NOMO-1 treated with dmso at 0.1 percent for 144 hours (cell line): Measurements from ENCODE around the gene PBX4.
"Not testable (repeated sequence)": the region's sequence is repeated elsewhere in the genome, so short reads cannot be mapped to it uniquely, and the experiment has no call there.

Experiments used
- DNase-seq: peaks from one replicate; lab custom pipeline; 2025; ENCODE audit not compliant: unreplicated experiment; lab: John Stamatoyannopoulos, UW

The PBX4 gene, protein sequence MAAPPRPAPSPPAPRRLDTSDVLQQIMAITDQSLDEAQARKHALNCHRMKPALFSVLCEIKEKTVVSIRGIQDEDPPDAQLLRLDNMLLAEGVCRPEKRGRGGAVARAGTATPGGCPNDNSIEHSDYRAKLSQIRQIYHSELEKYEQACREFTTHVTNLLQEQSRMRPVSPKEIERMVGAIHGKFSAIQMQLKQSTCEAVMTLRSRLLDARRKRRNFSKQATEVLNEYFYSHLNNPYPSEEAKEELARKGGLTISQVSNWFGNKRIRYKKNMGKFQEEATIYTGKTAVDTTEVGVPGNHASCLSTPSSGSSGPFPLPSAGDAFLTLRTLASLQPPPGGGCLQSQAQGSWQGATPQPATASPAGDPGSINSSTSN

DNA sequence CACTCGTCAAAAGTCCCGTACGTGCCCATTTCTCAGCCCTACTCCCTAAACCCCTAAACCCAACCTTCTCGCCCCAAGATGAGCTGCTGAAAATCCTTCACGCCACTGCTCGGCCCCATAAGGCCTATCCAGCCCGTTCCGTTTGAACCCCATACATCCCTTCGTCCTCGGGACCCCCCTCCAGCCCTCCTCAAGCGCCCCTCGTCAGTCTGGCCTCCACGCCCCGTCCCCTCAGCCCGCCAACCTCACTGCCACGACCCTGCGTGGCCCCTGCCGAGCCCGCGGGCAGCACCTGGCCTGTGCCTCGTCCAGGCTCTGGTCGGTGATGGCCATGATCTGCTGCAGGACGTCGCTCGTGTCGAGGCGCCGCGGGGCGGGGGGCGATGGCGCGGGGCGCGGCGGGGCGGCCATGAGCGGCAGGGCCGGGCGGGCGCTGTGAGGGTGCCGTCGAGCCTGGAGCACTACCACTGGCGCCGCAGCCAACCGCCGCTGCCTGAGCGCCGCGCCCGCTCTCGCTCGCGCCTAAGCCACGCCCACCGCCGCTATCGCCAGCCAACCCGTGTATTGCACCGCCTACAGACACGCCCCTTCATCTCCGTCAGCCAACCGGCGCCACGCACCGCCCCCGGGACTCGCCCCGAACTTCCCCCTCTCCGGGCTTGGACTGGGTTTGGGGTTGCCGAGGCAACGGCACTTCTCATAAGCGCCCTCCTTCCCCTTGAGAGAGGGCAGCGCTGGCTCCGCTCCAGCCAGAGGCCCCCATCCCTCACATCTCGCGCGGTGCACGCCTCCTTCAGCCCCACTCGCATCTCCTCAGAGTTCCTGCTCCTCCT, at the start of gene PBX4:
Gene PBX4 (minus strand): TSS at position 469 of the 833 bp plus-strand sequence. CDS start 58 bp downstream, at position 411.
- DNase-seq: peak; percentile 99

DNA sequence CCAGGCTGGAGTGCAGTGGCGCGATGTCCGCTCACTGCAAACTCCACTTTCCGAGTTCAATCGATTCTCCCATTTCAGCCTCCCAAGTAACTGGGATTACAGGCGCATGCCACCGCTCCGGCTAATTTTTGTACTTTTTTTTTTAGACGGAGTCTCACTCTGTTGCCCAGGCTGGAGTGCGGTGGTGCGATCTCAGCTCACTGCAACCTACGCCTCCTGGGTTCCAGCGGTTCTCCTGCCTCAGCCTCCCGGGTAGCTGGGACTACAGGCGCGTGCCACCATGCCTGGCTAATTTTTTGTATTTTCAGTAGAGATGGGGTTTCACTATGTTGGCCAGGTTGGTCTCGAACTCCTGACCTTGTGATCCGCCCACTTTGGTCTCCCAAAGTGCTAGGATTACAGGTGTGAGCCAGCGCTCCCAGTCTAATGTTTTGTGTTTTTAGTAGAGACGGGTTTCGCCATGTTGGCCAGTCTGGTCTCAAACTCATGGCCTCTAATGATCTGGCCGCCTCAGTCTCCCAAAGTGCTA, 47.0 kb upstream of the PBX4 start:
- not testable (repeated sequence) for DNase-seq

DNA sequence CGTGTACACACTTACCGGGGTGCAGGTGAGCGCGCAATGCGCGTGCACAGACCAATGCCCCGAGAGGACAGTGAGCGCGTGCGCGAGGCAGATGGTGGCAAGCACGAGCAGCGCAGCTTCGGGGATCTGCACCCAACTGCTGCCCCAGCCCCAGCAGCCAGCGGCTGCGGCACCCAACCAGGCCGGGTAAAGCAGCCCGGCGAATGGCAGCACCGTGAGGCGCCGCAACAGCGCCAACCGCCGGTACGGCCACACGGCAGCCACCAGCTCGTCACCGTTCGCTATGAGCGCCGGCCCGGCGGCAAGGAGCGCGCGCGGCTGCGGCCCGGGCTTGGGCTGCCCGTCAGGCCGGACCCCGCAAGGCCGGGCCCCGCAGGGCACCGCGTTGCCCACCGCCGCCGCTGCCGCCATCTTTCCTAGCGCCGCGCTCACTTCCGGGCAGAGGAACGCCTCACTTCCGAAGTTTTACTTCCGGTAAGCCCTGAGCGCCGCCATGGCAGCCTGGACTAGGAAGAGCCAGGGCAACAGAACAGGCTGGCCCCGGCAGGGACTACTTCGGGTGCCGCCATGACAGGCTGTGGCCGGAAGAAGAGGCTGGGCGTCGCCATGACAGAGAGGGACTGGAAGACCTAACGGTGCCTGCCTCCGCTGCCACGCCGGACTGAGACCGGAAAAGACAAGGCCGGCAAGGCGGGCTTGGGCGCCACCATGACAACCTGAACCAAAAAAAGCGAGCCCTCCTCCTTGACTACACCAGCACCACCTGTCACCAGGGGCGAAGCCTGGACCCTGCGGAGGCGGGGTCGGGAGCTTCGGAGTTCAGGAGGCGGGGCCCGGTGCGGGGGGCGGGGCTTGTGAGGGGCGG, 45.0 kb upstream of the PBX4 start, which contains the start of gene ATP13A1:
Gene ATP13A1 (minus strand): TSS at position 421 of the 865 bp plus-strand sequence. CDS start 10 bp downstream, at position 411.
- DNase-seq: peak; percentile 96

DNA sequence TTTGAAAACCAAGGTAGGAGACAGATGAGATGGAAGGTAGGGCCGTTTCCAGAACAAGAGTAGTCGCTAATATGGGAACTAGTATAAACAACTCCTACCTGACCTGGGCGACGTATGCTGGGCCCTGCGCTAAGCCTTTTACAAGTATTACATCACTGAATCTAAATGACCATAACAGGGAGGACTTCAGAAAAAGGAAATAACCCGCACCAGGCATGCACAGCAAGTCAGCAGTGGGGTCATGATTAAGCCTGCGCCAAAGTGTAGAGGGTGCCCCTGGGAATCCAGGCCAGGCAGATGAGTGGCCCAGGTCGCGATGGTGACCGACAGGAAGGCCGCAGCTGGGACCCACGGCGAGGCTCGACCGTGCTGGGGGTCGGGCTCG, 44.4 kb upstream of the PBX4 start:
- peak; percentile 23 for DNase-seq

DNA sequence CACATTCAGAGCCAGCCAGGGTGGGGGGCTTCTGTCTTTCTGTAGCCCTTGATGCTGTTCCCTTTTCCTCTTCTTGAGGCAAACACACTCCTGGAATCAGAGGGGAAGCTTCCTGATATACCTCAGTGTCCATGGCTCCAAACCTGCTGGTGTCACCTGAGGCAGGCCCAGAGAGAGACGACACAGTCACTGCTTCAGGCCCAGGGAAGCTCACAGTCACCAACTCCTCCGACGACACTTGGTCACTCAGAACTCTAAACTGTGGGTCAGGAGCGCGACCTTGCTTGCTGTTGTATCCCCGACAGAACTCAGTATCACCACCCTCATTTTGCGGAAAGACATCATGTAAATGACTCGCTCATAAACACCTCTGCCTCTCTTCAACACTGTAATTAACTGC, 43.9 kb upstream of the PBX4 start:
- DNase-seq: no peak

DNA sequence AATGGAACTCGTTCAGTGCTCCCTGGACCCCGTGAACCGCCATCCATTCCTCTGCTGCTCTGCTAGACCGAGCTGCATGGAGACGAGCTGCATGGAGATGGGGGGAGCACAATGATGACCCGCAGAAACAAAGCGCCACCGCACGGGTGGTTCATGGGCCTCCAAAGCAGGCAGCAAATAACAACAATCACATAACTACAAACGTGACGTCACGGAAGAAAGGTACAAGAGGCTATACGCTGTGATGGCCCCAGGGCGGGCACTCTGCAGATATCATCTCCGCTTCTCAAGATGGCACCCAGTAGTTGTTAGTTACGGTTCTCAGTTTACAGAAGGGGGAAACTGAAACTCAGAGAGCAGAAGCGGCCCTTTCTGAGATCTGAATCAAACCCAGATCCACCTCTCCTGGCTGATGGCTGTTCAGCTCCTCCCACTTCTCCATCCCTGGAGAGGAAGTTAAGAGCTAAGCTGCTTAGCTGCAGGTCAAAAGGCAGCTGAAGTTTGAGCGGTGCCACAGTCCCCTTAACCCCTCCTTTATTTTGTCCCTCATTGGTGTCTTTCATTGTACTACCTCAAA, 43.3 kb upstream of the PBX4 start:
- DNase-seq: peak; percentile 88

DNA sequence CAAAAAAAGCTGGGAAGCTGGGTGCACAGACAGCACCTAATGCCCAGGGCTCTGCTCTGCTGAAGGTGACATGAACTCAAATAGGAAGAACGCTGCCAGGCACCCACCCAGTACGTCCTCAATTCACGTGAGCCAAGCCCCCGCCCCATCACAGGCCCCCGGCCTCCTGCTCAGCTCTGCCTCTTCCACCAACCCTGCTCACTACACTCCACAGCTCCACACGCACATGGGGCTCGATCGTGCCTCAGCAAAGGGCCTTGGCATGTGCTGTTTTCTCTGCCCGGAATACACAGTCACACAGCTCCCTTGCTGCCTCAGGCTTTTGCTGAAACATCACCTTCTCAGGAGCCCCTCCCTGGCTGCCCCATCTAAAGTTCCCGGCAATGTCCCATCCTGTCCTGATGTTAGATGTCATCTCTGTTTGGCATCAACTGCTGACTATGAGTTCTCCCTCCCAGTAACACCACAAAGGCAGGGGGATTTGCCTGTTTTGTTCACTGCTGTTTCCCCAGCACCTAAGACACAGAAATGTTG, 42.7 kb upstream of the PBX4 start:
- no peak for DNase-seq

DNA sequence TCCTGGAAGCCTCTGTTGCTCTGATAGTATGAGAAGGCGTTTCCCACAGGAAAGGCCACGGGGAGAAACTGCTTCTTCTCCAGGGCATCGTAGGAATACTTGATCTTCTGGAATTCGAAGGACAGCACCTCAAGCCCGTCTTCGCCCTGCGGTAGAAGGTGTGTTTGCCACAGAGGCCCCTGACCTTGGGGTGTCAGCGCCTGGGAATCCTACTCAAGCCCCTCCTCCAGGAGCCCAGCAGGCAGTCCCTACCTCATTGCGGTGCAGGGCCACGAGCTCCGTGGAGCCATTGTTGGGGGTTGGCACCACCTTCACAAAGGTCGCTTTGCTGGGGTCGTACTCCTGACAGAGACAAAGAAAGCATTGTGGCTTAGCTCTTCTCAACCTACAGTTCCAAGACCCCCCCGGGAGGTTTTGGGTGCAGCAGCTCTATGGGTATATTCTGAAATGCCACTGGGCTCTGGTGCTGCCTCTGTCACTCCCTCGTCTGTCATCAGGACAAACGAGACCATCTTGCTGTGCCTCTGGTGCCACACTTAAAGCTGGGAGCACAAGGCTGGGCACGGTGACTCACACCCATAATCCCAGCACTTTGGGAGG, 41.3 kb upstream of the PBX4 start:
- no peak for DNase-seq

DNA sequence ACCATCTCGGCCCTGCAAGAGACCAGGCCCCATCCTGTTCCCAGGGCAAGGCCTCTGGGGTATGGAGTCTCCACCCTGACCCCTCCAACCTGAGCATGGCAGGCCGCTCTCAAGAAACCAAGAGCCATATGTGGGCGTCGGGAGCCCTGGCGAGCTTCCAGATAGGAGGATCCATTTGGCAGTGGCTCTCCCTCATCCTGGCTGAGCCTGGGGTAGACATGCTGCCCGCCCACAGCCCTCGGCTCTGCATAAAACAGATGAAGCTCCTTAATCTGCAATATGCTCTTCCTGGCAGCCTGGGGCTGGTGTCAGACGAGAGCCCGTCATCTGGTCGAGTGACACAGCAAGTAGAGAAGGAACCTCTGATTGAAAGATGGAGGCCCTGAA, 38.9 kb upstream of the PBX4 start:
- DNase-seq: no peak

DNA sequence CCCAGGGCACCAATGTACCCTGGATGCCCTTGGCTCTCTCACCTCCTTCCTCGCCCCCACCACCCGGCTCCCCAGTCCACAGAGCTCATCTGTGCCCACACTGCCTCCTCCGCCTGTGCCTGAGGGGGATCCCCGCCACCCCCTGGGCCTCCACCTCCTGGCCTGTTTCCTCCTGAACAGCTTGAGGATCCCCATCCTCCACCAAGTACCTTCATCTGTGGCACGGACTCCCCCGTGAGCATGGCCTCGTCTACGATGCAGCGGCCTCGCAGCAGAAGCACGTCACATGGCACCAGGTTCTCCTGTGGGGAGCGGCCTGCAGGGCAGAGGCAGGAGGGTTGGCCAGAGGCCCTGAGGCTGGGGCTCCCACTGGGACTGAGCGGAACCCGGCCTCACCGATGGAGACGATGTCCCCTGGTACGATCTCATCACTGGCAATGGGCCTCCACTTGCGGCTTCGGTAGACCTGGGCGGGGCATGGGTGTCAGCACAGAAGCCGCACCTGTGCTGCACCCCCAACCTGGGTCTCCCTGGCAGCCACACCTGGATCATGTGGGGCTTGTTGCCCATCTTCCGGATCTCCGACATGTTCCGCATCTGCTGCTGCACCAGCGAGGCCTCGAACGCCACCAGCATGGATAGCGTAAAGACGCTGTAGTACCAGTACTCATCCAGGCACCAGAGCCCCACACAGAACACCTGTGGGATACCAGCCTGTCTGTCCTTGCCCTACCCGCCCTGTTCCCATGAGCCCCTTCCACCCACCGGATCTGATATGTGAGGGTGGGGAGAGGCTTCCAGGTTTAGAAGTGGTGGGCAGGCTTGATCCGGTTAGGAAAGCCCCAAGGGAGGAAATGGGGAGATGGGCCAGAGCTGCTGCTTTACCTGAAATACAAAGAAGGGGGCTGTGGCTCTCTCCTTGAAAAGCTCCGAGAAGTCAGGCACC, 38.2 kb upstream of the PBX4 start:
- no peak for DNase-seq

DNA sequence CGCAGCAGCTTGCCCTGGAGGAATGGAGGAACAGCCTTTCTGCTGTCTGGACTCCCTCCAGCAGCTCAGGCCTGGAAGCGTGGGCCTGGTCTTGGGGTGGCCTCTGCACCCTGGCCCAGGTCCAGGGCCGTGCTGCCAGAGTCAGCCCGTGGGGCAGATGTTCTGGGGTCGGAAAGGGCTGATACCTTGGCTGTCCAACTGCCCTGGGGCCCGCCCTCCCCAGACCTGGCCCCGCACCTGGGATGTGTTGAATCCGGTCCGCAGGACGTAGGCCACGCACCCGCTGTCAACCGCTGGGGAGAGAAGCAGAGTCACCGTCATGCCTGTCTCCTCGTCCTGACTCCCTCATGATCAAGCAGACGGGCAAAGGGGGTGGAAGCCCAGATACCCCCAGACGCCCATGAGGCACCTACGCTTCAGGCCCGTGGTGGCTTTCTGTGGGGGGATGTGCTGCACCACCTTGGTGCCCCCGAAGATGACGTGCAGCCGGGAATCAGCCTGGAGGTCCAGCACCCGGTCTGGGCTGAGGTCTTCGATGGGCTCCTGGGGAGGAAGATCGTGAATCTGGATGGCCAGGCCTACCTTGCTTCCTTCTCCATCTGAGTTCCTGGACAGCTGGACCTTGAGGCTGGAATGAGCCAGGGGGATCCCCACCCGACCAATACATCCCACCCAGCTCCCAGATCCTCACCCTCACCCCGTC, 37.3 kb upstream of the PBX4 start:
- no peak for DNase-seq

DNA sequence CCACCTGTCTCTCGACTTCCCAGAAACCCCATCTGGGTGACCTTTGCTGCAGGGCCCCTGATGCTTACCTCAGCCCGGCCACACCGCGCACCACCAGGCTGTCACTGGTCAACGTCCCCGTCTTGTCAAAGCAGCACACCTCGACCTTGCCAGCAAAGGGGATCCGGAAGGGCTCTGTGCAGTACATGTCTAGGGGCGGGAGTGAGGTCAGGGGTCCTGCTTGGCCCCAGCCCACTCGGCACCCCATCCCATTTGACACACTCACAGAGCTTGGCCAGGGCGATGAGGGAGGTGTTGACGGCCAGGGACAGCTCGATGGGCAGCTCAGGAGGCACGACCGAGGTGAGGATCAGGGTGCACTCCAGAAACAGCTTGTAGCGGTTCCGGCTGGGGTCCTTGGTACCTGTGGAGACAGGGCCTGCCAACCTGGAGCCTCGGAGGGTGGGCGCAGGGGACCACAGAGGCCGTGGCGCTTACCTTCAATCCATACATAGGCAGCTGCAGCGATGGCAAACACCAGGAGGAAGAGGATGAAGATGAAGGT, 36.6 kb upstream of the PBX4 start:
- no peak for DNase-seq

DNA sequence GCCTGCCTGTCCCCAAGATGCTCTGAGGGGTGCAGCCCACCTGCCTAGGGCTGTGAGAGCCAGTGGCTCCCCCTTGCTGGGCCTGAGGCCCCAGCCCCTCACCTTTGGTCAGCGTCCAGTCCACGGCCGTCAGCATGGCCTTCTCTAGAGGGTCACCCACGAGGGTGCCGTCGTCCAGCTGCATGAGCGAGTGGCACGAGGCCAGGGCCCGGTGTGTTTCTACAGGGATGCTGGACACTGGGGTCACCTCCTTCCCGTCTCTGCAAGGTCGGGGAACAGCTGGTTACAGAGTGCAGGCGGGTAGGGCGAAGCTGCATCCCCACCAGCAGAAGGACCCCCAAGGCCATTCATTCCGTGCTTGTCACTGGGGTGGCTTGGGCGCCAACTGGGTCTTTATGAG, 36.0 kb upstream of the PBX4 start:
- no peak for DNase-seq

DNA sequence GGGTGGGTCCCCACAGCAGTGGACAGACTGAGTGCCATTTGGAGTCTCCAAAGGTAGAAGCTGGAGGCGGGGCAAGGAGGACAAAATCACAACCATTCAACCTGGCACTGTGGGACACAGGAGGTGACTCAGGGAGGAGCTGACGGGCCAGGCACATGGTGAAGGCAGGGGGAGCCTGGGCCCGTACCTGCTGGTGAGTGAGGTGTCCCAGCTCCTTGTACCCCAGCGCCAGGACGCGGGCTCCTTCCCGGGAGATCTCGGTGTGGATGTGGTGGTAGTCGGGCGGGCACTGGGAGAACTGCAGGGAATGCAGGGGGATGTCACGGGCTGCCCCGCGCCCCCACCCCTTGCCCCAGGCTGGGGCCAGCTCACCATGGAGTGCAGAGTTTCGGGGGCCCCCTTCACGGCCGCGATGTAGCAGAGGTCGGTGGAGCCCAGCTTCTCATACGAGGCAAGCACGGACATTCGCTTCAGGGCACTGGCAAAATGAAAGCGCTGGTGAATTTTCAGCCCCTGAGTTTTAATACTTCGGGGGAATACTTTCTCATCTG, 35.2 kb upstream of the PBX4 start:
- no peak for DNase-seq

DNA sequence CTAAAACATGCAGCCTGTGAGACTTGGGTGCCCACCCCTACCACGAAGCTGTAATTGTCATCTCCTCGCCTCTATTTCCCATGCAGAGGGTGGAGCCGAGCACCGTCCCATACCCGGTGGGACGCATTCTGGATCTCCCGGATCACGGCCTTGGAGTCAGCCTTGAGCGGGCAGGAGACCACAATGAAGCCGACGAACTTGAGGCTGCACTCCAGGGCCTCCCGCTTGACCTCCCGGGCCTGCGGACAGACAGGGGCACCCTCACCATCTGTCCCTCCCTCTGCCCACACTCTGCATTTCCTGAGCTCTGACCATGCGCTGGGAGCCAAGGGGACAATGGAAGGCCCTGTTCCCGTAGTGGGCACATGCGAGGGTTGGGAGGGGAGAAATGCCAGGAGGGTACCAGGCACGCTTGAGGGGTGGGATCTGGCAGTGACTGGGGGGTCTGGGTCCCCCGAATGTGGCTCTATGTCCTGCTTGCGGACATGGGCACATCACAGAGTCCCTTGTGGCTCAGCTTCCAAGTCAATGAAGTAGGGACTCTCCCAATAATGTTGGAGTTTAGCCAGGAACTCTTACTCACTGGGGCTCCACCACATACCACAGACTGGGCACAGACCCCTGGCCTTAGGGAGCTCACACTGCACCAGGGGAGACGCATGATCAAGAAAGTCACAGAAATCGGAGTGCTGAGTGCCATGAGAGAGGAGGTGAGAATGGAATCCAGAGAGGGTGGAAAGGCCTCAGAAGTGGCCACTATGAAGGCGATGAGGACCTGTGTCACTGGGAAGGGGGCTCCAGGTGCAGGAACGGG, 34.2 kb upstream of the PBX4 start:
- no peak for DNase-seq

DNA sequence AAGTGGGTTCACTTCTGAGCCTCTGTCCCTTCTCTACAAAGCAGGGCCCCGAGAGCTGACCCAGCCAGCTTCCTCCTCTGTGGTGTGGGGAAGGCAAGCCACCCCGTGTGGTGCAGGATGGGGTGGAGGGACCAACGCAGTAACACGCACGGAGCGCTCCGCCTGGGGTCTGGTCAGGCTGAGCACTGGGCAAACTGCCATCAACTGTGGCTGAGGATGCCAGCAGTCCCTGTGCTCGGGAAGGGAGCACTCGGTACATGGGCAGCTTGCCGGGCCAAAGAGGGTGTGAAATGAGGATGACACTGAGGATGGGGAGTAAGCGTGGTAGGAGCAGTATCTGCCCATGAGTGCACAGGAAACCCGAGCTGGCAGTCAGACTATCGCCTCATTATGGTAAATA, 32.6 kb upstream of the PBX4 start:
- DNase-seq: no peak

DNA sequence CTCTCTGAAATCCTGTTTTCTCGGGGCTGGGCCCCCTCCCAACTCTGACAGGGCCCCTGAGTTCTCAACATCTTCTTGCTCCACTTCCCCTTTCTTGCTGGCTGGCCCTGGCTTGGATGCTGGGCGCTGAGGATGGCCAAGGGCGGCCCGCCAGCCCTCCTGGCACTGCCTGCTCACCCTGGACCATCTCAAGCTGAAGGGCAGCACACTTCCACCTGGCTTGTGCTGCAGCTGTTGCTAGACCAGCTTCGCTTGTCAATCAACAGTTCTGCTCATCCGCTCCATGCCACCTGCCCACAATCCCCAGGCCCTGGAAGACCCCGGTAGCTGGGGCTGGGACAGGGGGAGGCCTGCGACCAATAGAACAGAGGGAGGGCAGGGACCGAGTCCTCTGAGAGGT, 31.8 kb upstream of the PBX4 start:
- no peak for DNase-seq
